DMS 273 (cell line): ENCODE measurements around the gene HDAC3.
A peak's percentile ranks its signal among the peaks of the same experiment; 100 is the strongest.

ENCODE experiments used
- DNase-seq: peaks from one replicate; lab custom pipeline; 2025; ENCODE audit not compliant: unreplicated experiment; lab: John Stamatoyannopoulos, UW

Gene HDAC3

GRCh38 chr5:141662028-141662427 lies 25.4 kb upstream of the HDAC3 start:
- DNase-seq = no peak

GRCh38 chr5:141657937-141658545 lies 21.4 kb upstream of the HDAC3 start:
- DNase-seq = no peak

GRCh38 chr5:141657404-141657803 lies 20.8 kb upstream of the HDAC3 start:
- no peak for DNase-seq

- DNase-seq = no peak
Observed at GRCh38 chr5:141656396-141656795, 19.7 kb upstream of the HDAC3 start.

GRCh38 chr5:141655020-141655419 lies 18.4 kb upstream of the HDAC3 start:
- no peak for DNase-seq

GRCh38 chr5:141654298-141654697 lies 17.6 kb upstream of the HDAC3 start:
- no peak for DNase-seq

GRCh38 chr5:141651728-141652105 lies 15.1 kb upstream of the HDAC3 start:
- no peak for DNase-seq

- peak; percentile 65 for DNase-seq
Observed at GRCh38 chr5:141650851-141651727, 14.4 kb upstream of the HDAC3 start, which contains the start of gene FCHSD1. Gene FCHSD1, minus strand, starts transcription at chr5:141651418. Its CDS starts 50 bp downstream, at chr5:141651368.

GRCh38 chr5:141649972-141650371 lies 13.3 kb upstream of the HDAC3 start:
- DNase-seq = no peak

GRCh38 chr5:141649056-141649688 lies 12.5 kb upstream of the HDAC3 start:
- DNase-seq = no peak

GRCh38 chr5:141647851-141648250 lies 11.2 kb upstream of the HDAC3 start:
- no peak for DNase-seq

- no peak for DNase-seq
Observed at GRCh38 chr5:141647242-141647641, 10.6 kb upstream of the HDAC3 start.

GRCh38 chr5:141646026-141646425 lies 9.4 kb upstream of the HDAC3 start:
- no peak for DNase-seq

GRCh38 chr5:141641634-141642267 lies 5.1 kb upstream of the HDAC3 start:
- peak; percentile 29 for DNase-seq

- no peak for DNase-seq
Observed at GRCh38 chr5:141640698-141641097, 4.0 kb upstream of the HDAC3 start.

GRCh38 chr5:141640051-141640415 lies 3.4 kb upstream of the HDAC3 start:
- DNase-seq = no peak

GRCh38 chr5:141639357-141640050 lies 2.9 kb upstream of the HDAC3 start:
- DNase-seq = no peak

- no peak for DNase-seq
Observed at GRCh38 chr5:141638771-141639170, 2.1 kb upstream of the HDAC3 start.

GRCh38 chr5:141637767-141638419 lies 1.2 kb upstream of the HDAC3 start:
- DNase-seq = peak; percentile 54

- peak; percentile 73 for DNase-seq
Observed at GRCh38 chr5:141637123-141637766, 596 bp upstream of the HDAC3 start.
